Measurements from ENCODE around the gene FXYD3.

The FXYD3 gene

GRCh38 chr19:35115177-35115951, at the start of gene FXYD3:
FXYD3 (plus strand) TSS chr19:35115823; CDS start chr19:35119377, 3,554 bp downstream.
- CTCF ChIA-PET = interaction anchor here (0.5 to 3.9 kb wide), 13 partner anchors 10 to 565 kb away, joined by 3 to 37 read pairs (median 5); partner anchors contain the start of genes FXYD7 and LGI4
- H3K27ac ChIP-seq = peak within 1 kb of the TSS; percentile 100
- DNase-seq (ENCODE audit: low spot score) = peak; percentile 17
- TF ChIP-seq, protein P1, sequence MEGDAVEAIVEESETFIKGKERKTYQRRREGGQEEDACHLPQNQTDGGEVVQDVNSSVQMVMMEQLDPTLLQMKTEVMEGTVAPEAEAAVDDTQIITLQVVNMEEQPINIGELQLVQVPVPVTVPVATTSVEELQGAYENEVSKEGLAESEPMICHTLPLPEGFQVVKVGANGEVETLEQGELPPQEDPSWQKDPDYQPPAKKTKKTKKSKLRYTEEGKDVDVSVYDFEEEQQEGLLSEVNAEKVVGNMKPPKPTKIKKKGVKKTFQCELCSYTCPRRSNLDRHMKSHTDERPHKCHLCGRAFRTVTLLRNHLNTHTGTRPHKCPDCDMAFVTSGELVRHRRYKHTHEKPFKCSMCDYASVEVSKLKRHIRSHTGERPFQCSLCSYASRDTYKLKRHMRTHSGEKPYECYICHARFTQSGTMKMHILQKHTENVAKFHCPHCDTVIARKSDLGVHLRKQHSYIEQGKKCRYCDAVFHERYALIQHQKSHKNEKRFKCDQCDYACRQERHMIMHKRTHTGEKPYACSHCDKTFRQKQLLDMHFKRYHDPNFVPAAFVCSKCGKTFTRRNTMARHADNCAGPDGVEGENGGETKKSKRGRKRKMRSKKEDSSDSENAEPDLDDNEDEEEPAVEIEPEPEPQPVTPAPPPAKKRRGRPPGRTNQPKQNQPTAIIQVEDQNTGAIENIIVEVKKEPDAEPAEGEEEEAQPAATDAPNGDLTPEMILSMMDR (conservative IDR thresholded peaks at IDR 0.05; ENCODE audit: low read depth) = no peak
- POLR2A ChIA-PET (ENCODE audit: low non-redundant PET) = interaction anchor here (1.1 kb wide), 1 partner anchor 9 kb away, joined by 3 read pairs; no protein-coding TSS in a partner anchor

DNA sequence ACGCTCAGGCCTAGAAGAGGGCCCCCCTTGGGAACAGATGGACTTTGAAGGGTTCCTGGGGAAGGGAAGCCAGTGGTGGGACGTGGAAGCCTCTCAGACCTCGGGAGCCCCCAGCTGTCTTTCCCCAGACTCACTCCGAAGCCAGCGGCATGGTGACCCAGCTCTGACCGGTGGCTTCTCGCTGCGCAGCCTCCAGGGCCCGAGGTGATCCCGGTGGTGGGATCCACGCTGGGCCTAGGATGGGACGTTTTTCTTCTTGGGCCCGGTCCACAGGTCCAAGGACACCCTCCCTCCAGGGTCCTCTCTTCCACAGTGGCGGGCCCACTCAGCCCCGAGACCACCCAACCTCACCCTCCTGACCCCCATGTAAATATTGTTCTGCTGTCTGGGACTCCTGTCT, 49.5 kb upstream of the FXYD3 start:
- POLR2A ChIA-PET (ENCODE audit: low non-redundant PET) = no interaction called here
- DNase-seq (ENCODE audit: low spot score) = no peak
- H3K27ac ChIP-seq = no peak overlapping the region
- CTCF ChIA-PET = interaction anchor here (0.7 to 2.4 kb wide), 13 partner anchors 8 to 124 kb away, joined by 3 to 42 read pairs (median 5); partner anchors contain the start of genes FXYD1, FXYD5, FXYD7 and LGI4
- TF ChIP-seq, protein P1 (conservative IDR thresholded peaks at IDR 0.05; ENCODE audit: low read depth) = no peak

DNA sequence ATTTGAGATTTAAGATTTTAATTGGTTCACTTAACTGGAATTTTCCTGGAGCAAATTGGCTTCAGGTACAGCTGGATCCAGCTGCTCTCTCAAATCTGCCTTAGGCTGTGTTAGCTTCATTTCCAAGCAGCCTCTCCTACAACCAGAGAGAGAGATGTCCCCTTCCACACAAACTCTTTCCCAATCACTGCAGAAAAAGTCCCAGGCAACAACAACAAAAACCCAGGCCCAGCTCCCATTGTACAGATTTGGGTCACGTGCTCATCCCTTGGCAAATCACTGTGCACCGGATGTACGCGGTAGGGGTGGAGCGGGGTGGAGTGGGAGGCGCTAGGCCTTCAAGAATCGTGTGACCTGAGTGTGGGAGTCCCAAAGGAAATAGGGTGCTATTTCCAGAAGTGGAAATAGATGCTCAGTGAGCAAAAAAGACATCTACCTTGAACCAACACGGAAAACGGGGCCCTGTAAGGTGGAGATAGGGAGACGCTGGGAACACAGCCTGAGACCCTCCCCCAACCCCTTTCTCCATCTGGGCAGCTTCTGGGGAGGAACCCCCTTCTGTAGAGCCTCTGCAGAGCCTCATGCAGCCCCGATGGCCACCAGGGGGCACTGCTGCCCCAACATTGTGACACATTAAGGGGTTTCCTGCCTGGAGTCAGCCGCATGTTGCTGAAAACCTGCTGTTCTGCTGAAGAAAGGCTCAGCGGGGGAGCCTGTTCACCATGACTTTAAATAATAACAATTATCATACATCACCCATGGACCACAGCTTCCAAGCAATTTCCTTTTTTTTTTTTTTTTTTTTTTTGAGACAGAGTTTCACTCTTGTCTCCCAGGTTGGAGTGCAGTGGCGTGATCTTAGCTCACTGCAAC, 48.7 kb upstream of the FXYD3 start:
- TF ChIP-seq, protein P1 (conservative IDR thresholded peaks at IDR 0.05; ENCODE audit: low read depth) = peak; percentile 82
- peak overlapping the region; percentile 28 for H3K27ac ChIP-seq
- CTCF ChIA-PET = interaction anchor here (0.5 to 2.4 kb wide), 29 partner anchors 8 to 328 kb away, joined by 3 to 42 read pairs (median 5); partner anchors contain the start of genes FXYD1, FXYD3, FXYD5 and FXYD7
- DNase-seq (ENCODE audit: low spot score) = peak; percentile 70
- POLR2A ChIA-PET (ENCODE audit: low non-redundant PET) = interaction anchor here (0.7 kb wide), 1 partner anchor 44 kb away, joined by 4 read pairs; no protein-coding TSS in a partner anchor

DNA sequence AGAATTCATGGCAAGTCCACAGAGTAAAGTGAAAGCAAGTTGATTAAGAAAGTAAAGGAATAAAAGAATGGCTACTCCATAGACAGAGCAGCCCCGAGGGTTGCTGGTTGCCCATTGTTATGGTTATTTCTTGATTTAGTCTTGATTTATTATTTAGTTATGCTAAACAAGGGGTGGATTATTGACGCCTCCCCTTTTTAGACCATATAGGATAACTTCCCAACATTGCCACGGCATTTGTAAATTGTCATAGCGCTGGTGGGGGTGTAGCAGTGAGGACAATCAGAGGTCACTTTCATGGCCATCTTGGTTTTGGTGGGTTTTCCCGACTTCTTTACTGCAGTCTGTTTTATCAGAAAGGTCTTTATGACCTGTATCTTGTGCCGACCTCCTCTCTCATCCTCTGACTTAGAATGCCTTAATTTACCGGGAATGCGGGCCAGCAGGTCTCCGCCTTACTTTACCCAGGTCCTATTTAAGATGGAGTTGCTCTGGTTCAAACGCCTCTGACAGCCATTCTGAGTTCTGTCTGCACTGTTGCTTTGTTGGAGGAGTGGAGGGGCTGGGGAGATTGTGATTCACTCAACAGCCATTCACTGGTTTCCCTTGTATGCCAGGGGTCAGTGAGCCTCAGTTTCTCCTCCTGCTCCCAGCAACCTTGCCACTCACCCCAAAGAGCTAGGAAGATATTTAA, 46.5 kb upstream of the FXYD3 start:
- no peak for DNase-seq (ENCODE audit: low spot score)
- TF ChIP-seq, protein P1 (conservative IDR thresholded peaks at IDR 0.05; ENCODE audit: low read depth) = no peak
- H3K27ac ChIP-seq = no peak overlapping the region
- ChIA-PET CTCF (interaction anchor here (0.7 to 1.2 kb wide), 2 partner anchors 66 to 75 kb away, joined by 3 read pairs; no protein-coding TSS in a partner anchor), POLR2A (ENCODE audit: low non-redundant PET) (no interaction called here)

DNA sequence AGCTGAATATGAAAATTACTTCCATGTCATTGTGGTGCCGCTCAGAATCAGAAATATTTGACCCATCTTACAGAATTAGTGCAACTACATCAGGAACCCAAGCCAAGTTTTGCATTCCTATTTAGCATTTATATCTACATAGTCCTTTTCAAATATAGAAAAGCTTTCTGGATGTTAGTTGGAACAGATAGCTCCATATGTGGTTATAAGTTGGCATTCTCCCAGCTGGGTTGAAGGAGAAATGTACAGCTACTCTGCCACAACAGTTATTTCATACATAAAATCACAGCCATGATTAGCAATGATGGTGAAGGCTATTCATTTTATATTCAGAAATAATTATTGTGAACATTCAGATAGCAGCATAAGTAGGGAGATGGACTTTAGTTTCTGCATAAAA, 45.9 kb upstream of the FXYD3 start:
- CTCF ChIA-PET = interaction anchor here (0.7 to 1.2 kb wide), 2 partner anchors 20 to 66 kb away, joined by 3 to 4 read pairs; no protein-coding TSS in a partner anchor
- TF ChIP-seq, protein P1 (conservative IDR thresholded peaks at IDR 0.05; ENCODE audit: low read depth) = no peak
- no peak for DNase-seq (ENCODE audit: low spot score)
- H3K27ac ChIP-seq = no peak overlapping the region
- POLR2A ChIA-PET (ENCODE audit: low non-redundant PET) = no interaction called here

All from RWPE1 (cell line).